Spleen (tissue), 11 donors: Measurements from ENCODE around the gene MAN1B1. TPM values are rescaled to one million over a fixed set of nuclear protein-coding genes. Genes with fewer than 3 reads are reported as not detected.
A peak's percentile ranks its signal among the peaks of the same experiment; 100 is the strongest.

Experiments used
- DNase-seq: peaks from one replicate; pipeline ENCODE4 v3.0.0-alpha.2; 2020
- H3K27ac ChIP-seq, 8 donors: fragments of 200-600 bp; sonication (generic) in 7 of 8; 1 replicate in 4 of 8; 2 replicates in 4 of 8; pipeline versions ENCODE4 v1.5.0 to v1.8.0; 2016 to 2021; ENCODE audit warnings: inconsistent platforms in 4 of 8, mild to moderate bottlenecking in 4 of 8, moderate library complexity in 1 of 8
- H3K27me3 ChIP-seq, 7 donors: fragments of 200-600 bp; sonication (generic) in 6 of 7; replicated peaks in 1 of 7; 1 replicate in 4 of 7; 2 replicates in 3 of 7; pipeline versions ENCODE4 v1.5.0 to v1.8.0; 2016 to 2021; ENCODE audit warnings: inconsistent platforms in 3 of 7, mild to moderate bottlenecking in 1 of 7
- H3K36me3 ChIP-seq, 6 donors: fragments of 200-600 bp; sonication (generic) in 5 of 6; 1 replicate in 4 of 6; 2 replicates in 2 of 6; pipeline versions ENCODE4 v1.5.0 to v1.8.0; 2016 to 2021; ENCODE audit warnings: inconsistent platforms in 2 of 6
- H3K4me1 ChIP-seq, 6 donors: fragments of 200-600 bp; sonication (generic) in 5 of 6; 1 replicate in 3 of 6; 2 replicates in 3 of 6; pipeline versions ENCODE4 v1.5.0 to v1.8.0; 2016 to 2021; ENCODE audit warnings: inconsistent platforms in 3 of 6
- H3K4me3 ChIP-seq, 8 donors: fragments of 200-600 bp; sonication (generic) in 7 of 8; 1 replicate in 4 of 8; 2 replicates in 4 of 8; pipeline versions ENCODE4 v1.5.0 to v1.8.0; 2016 to 2021; ENCODE audit warnings: inconsistent platforms in 4 of 8, mild to moderate bottlenecking in 4 of 8, moderate library complexity in 2 of 8
- H3K9me3 ChIP-seq, 8 donors: fragments of 200-600 bp; sonication (generic) in 7 of 8; 1 replicate in 4 of 8; 2 replicates in 4 of 8; pipeline versions ENCODE4 v1.5.0 to v1.8.0; 2016 to 2021; ENCODE audit warnings: inconsistent platforms in 4 of 8
- CTCF ChIP-seq, 11 experiments: fragments of 200-600 bp in 7 of 11; fragments of 450-650 bp in 4 of 11; sonication (generic) in 4 of 11; IDR thresholded peaks in 8 of 11; conservative IDR thresholded peaks in 3 of 11; 1 replicate in 7 of 11; 2 replicates in 4 of 11; pipeline versions ENCODE4 v1.4.0 to v1.8.0; 2016 to 2021; ENCODE audit warnings: antibody characterized with exemption in 11 of 11, inconsistent platforms in 4 of 11, mild to moderate bottlenecking in 1 of 11
- POLR2A ChIP-seq, 3 donors: fragments of 450-650 bp; IDR thresholded peaks; one replicate each; pipeline ENCODE4 v1.5.1; 2017; ENCODE audit warnings: antibody characterized with exemption in 3 of 3, mild to moderate bottlenecking in 1 of 3
- POLR2AphosphoS5 ChIP-seq, 3 donors: sonication (generic); formaldehyde crosslinking; IDR thresholded peaks; one replicate each; pipeline ENCODE4 v1.5.1; 2017; ENCODE audit warnings: antibody characterized with exemption in 3 of 3
- WGBS, 5 donors: extraction: QIAGEN DNeasy Blood & Tissue Kit in 3 of 5; methylation state at CpG; one replicate each; pipeline versions ENCODE4 v1.1.5 to v1.1.7; 2013 to 2018; 5-methylcytosine and 5-hydroxymethylcytosine counted together
- intact Hi-C: fragments of 100-400 bp; cut with DNase I; formaldehyde crosslinking; loops from one replicate; pipeline ENCODE4 v1.15.0; 2023; ENCODE audit warnings: low total_unique reads
- polyA plus RNA-seq, 3 donors: library from polyadenylated mRNA; stranded (reverse); fragments of 200-250 nt; gene quantifications; one replicate each; pipeline ENCODE4 v1.2.1, GENCODE V29; 2013
- total RNA-seq, 7 donors: library from RNA; depleted of rRNA in 3 of 7; stranded (reverse); fragments of >200 nt in 3 of 7; fragmentation: NEBNext Ultra II Directional in 4 of 7; extraction: Animal tissue kit (Norgen Biotek cat#: 25700) in 4 of 7; gene quantifications; one replicate each; pipeline versions ENCODE4 v1.1.0 to v1.2.1, GENCODE V29; 2016 to 2021
- donor health status: healthy with polysubstance abuse.
- donor health status: DM: no; HTN: no; CAD: no; lungs with moderate emphysema.
- donor health status: DM: no; HTN: no; CAD: no.
- donor health status: Bipolar disorder and iron deficiency.
- donor health status: healthy.
- donor health status: DM: no; HTN: no; CAD: no.
- donor health status: DM: yes; HTN: yes; CAD: no.

Gene MAN1B1
- total and polyA plus RNA-seq, 10 donors: 43.2 to 112 (median 52.8) TPM

- TF ChIP-seq CTCF (IDR thresholded peaks at IDR 0.05 in 8 of 11, conservative IDR thresholded peaks at IDR 0.05 in 3 of 11) (no peak), POLR2AphosphoS5 (IDR thresholded peaks at IDR 0.05) (peak; percentile 82 to 86 (median 82))
- intact Hi-C loops: no loop called here
- Histone ChIP-seq H3K27me3 (peaks cover 0 to 8% (median 0%) of the 10 kb centered on the region in 7 donors), H3K9me3 (no peaks in the 10 kb centered on the region), H3K27ac (peak within 1 kb of the TSS; percentile 48 to 91 (median 76)), H3K36me3 (peaks cover 0 to 40% (median 31%) of the 10 kb centered on the region in 6 donors), H3K4me1 (peaks cover 9 to 77% (median 26%) of the 10 kb centered on the region in 6 donors), H3K4me3 (peak within 1 kb of the TSS; percentile 55 to 94 (median 68))
- peak; percentile 93 for DNase-seq
- WGBS, 5 donors: 1 to 3% (median 3%) methylated on average over 25 to 87 of the region's 87 CpGs
These were observed 9.6 kb upstream of the MAN1B1 start, which contains the start of gene UAP1L1 for GRCh38 chr9:137077010-137077747. TSS of gene UAP1L1 (plus strand) at chr9:137077517. CDS start at chr9:137077533, 16 bp downstream.

- WGBS, 5 donors: 0 to 31% (median 21%) methylated on average over 7 to 76 of the region's 76 CpGs
- peaks cover 0 to 48% (median 38%) of the 10 kb centered on the region in 6 donors for H3K36me3 ChIP-seq
- H3K27ac ChIP-seq: peak overlapping the region in 7 of 8 donors; percentile 67 to 91 (median 77)
- H3K9me3 ChIP-seq: no peaks in the 10 kb centered on the region
- H3K4me3 ChIP-seq: peak overlapping the region; percentile 55 to 94 (median 68)
- intact Hi-C loops: no loop called here
- TF ChIP-seq POLR2A (IDR thresholded peaks at IDR 0.05): no peak
- TF ChIP-seq POLR2AphosphoS5 (IDR thresholded peaks at IDR 0.05): peak; percentile 44 to 59 (median 54)
- no peak for TF ChIP-seq CTCF (IDR thresholded peaks at IDR 0.05 in 8 of 11, conservative IDR thresholded peaks at IDR 0.05 in 3 of 11)
- DNase-seq: peak; percentile 92
- H3K4me1 ChIP-seq: peaks cover 9 to 71% (median 26%) of the 10 kb centered on the region in 6 donors
- H3K27me3 ChIP-seq: peaks cover 0 to 8% (median 0%) of the 10 kb centered on the region in 7 donors
These were observed 8.8 kb upstream of the MAN1B1 start for GRCh38 chr9:137077758-137078693.

- H3K27ac ChIP-seq: no peak overlapping the region
- DNase-seq: no peak
- 80 to 87% (median 85%) methylated on average over 24 to 51 of the region's 51 CpGs for WGBS, 5 donors
- H3K4me1 ChIP-seq: peaks cover 9 to 71% (median 27%) of the 10 kb centered on the region in 6 donors
- H3K36me3 ChIP-seq: peaks cover 0 to 57% (median 44%) of the 10 kb centered on the region in 6 donors
- no peaks in the 10 kb centered on the region for H3K9me3 ChIP-seq
- H3K27me3 ChIP-seq: peaks cover 0 to 8% (median 0%) of the 10 kb centered on the region in 7 donors
- intact Hi-C loops: no loop called here
- H3K4me3 ChIP-seq: peak overlapping the region in 7 of 8 donors; percentile 55 to 94 (median 68)
- TF ChIP-seq POLR2A (IDR thresholded peaks at IDR 0.05): no peak
- TF ChIP-seq CTCF (IDR thresholded peaks at IDR 0.05 in 8 of 11, conservative IDR thresholded peaks at IDR 0.05 in 3 of 11): no peak
- TF ChIP-seq POLR2AphosphoS5 (IDR thresholded peaks at IDR 0.05): no peak
These were observed 7.9 kb upstream of the MAN1B1 start for GRCh38 chr9:137078701-137079400.
